ENCODE data around the gene USP13. TPM values are rescaled to one million over a fixed set of nuclear protein-coding genes. Genes with fewer than 3 reads are reported as not detected.

The USP13 gene
- total RNA-seq, 1 experiment from 2014 or later = 2.6 TPM

Small RNAs within 50 kb of the gene (small RNA-seq; reads per million reads assigned to genes)
- not detected for gene RF01210

Other genes with a start within 250 kb of the USP13 start
- gene GNB4, start 201.6 kb upstream of the USP13 start, total RNA-seq (2014; rRNA removed; shearing (Covaris generic)) = not detected in 2 replicates
- 94.6 and 94.7 TPM in 2 replicates for gene ACTL6A, start 90.1 kb upstream of the USP13 start, total RNA-seq (2014; rRNA removed; shearing (Covaris generic))
- 23.4 and 27.9 TPM in 2 replicates for gene MRPL47, start 48.4 kb upstream of the USP13 start, total RNA-seq (2014; rRNA removed; shearing (Covaris generic))
- 38.7 and 42.0 TPM in 2 replicates for gene NDUFB5, start 48.2 kb upstream of the USP13 start, total RNA-seq (2014; rRNA removed; shearing (Covaris generic))